GM12891 (cell line): ENCODE measurements around the gene LRRC30.

ENCODE experiments used
- DNase-seq: peaks from one replicate; pipeline ENCODE4 v3.0.0; 2011; ENCODE audit warnings: low spot score; ENCODE audit not compliant: insufficient read length
- FAIRE-seq: peaks from 2 replicates; lab custom pipeline; 2011; peaks lifted over from hg19 to GRCh38; lab: Jason Lieb, UNC
- PAX5 ChIP-seq: IDR thresholded peaks from 2 replicates; pipeline ENCODE4 v1.6.1; 2011; ENCODE audit warnings: low read length, moderate library complexity, mild to moderate bottlenecking; ENCODE audit not compliant: insufficient read depth, severe bottlenecking
- POLR2A ChIP-seq: IDR thresholded peaks from 2 replicates; pipeline ENCODE4 v1.6.1; 2011; ENCODE audit warnings: low read depth, low read length, control low read depth
- POLR2AphosphoS5 ChIP-seq: IDR thresholded peaks from 2 replicates; pipeline ENCODE4 v1.6.1; 2011; ENCODE audit warnings: low read depth, low read length, control low read depth
- POU2F2 ChIP-seq: IDR thresholded peaks from 2 replicates; pipeline ENCODE4 v1.6.1; 2011; ENCODE audit warnings: low read depth, mild to moderate bottlenecking, control low read depth, low read length, moderate library complexity
- SPI1 ChIP-seq: IDR thresholded peaks from 2 replicates; pipeline ENCODE4 v1.6.1; 2011; ENCODE audit warnings: low read depth, low read length, control low read depth
- TAF1 ChIP-seq: IDR thresholded peaks from 2 replicates; pipeline ENCODE4 v1.6.1; 2011; ENCODE audit warnings: low read depth, low read length, control low read depth

Gene LRRC30

GRCh38 chr18:7205346-7205745 lies 25.5 kb upstream of the LRRC30 start:
- no peak for TF ChIP-seq TAF1
- TF ChIP-seq POLR2AphosphoS5: no peak
- no peak for TF ChIP-seq POLR2A
- TF ChIP-seq SPI1: no peak
- TF ChIP-seq POU2F2: no peak
- TF ChIP-seq PAX5: no peak
- DNase-seq (no peak), FAIRE-seq (no peak)

- DNase-seq: no peak
- TF ChIP-seq POLR2AphosphoS5 (no peak), SPI1 (no peak), POU2F2 (no peak), PAX5 (no peak), POLR2A (no peak), TAF1 (no peak)
- FAIRE-seq: no peak
Measured at GRCh38 chr18:7206217-7206616, 24.7 kb upstream of the LRRC30 start.

- DNase-seq (no peak), FAIRE-seq (no peak)
- TF ChIP-seq SPI1: no peak
- TF ChIP-seq POLR2AphosphoS5: no peak
- no peak for TF ChIP-seq TAF1
- TF ChIP-seq POU2F2: no peak
- TF ChIP-seq POLR2A: no peak
- no peak for TF ChIP-seq PAX5
Measured at GRCh38 chr18:7207366-7207915, 23.4 kb upstream of the LRRC30 start.

- peak; percentile 12 for DNase-seq
- peak; percentile 60 for FAIRE-seq
Measured at GRCh38 chr18:7221424-7222155, 9.3 kb upstream of the LRRC30 start.

GRCh38 chr18:7224198-7224597 lies 6.7 kb upstream of the LRRC30 start:
- no peak for FAIRE-seq
- no peak for TF ChIP-seq POLR2A
- no peak for TF ChIP-seq POLR2AphosphoS5
- TF ChIP-seq SPI1: no peak
- TF ChIP-seq TAF1: no peak
- TF ChIP-seq PAX5: no peak
- no peak for TF ChIP-seq POU2F2
- no peak for DNase-seq

More at GRCh38 chr18:7221424-7222155, 9.3 kb upstream of the LRRC30 start:
- TF ChIP-seq SPI1 (no peak), POLR2AphosphoS5 (no peak), POLR2A (no peak), PAX5 (no peak), TAF1 (no peak), POU2F2 (no peak)

- FAIRE-seq (no peak), DNase-seq (no peak)
- TF ChIP-seq TAF1 (no peak), POLR2AphosphoS5 (no peak), PAX5 (no peak), POLR2A (no peak), POU2F2 (no peak), SPI1 (no peak)
Measured at GRCh38 chr18:7232218-7232617, 1.3 kb downstream of the LRRC30 start.

GRCh38 chr18:7233134-7233810 lies 2.4 kb downstream of the LRRC30 start:
- FAIRE-seq: no peak
- TF ChIP-seq POLR2AphosphoS5 (no peak), TAF1 (no peak), PAX5 (no peak), POU2F2 (no peak), POLR2A (no peak), SPI1 (no peak)
- DNase-seq: no peak

GRCh38 chr18:7234091-7234490 lies 3.2 kb downstream of the LRRC30 start:
- TF ChIP-seq PAX5 (no peak), SPI1 (no peak), TAF1 (no peak), POU2F2 (no peak), POLR2A (no peak), POLR2AphosphoS5 (no peak)
- FAIRE-seq (no peak), DNase-seq (no peak)

GRCh38 chr18:7234956-7235355 lies 4.1 kb downstream of the LRRC30 start:
- FAIRE-seq: no peak
- no peak for DNase-seq
- TF ChIP-seq POLR2AphosphoS5: no peak
- TF ChIP-seq POU2F2: no peak
- no peak for TF ChIP-seq SPI1
- TF ChIP-seq PAX5: no peak
- TF ChIP-seq TAF1: no peak
- no peak for TF ChIP-seq POLR2A

- FAIRE-seq (no peak), DNase-seq (no peak)
- no peak for TF ChIP-seq TAF1
- no peak for TF ChIP-seq POU2F2
Measured at GRCh38 chr18:7236072-7236471, 5.2 kb downstream of the LRRC30 start.
